Posterior cingulate gyrus (tissue), 11 donors: Measurements from ENCODE around the gene GLCCI1.
"Not testable (repeated sequence)": the region's sequence is repeated elsewhere in the genome, so short reads cannot be mapped to it uniquely, and the experiment has no call there.

ENCODE experiments used
- DNase-seq, 10 donors: peaks; one replicate each; pipeline versions ENCODE4 v3.0.0 to v3.0.0-alpha.2; 2020 to 2021; ENCODE audit warnings: mixed read lengths in 3 of 10
- intact Hi-C: fragments of 100-400 bp; cut with DNase I; formaldehyde crosslinking; loops from one replicate; pipeline ENCODE4 v1.15.1; 2023

GLCCI1 gene

GRCh38 chr7:7982904-7983303 lies 14.3 kb downstream of the GLCCI1 start:
- DNase-seq = no peak
- intact Hi-C loops = no loop called here

GRCh38 chr7:7984424-7984823 lies 15.8 kb downstream of the GLCCI1 start:
- intact Hi-C loops = no loop called here
- no peak for DNase-seq

GRCh38 chr7:7988706-7989105 lies 20.1 kb downstream of the GLCCI1 start:
- DNase-seq = no peak

GRCh38 chr7:7989133-7989532 lies 20.5 kb downstream of the GLCCI1 start:
- intact Hi-C loops = no loop called here
- no peak for DNase-seq

More at GRCh38 chr7:7988706-7989105, 20.1 kb downstream of the GLCCI1 start:
- intact Hi-C loops = no loop called here

- intact Hi-C loops = no loop called here
- no peak for DNase-seq
Measured at GRCh38 chr7:7989616-7990440, 21.2 kb downstream of the GLCCI1 start.

GRCh38 chr7:7990441-7990761 lies 21.8 kb downstream of the GLCCI1 start:
- intact Hi-C loops = no loop called here
- DNase-seq = no peak

- no peak for DNase-seq
- intact Hi-C loops = no loop called here
Measured at GRCh38 chr7:7992506-7992905, 23.9 kb downstream of the GLCCI1 start.

- DNase-seq, intact Hi-C loops: not testable (repeated sequence)
Measured at GRCh38 chr7:7995348-7995747, 26.8 kb downstream of the GLCCI1 start.

GRCh38 chr7:7996568-7996967 lies 28.0 kb downstream of the GLCCI1 start:
- DNase-seq = no peak
- intact Hi-C loops = no loop called here

- no peak for DNase-seq
- intact Hi-C loops = no loop called here
Measured at GRCh38 chr7:8000315-8000941, 31.8 kb downstream of the GLCCI1 start.

- DNase-seq = no peak
- intact Hi-C loops = no loop called here
Measured at GRCh38 chr7:8003077-8003476, 34.5 kb downstream of the GLCCI1 start.

- intact Hi-C loops = no loop called here
- DNase-seq = no peak
Measured at GRCh38 chr7:8005279-8005678, 36.7 kb downstream of the GLCCI1 start.

GRCh38 chr7:8014399-8014798 lies 45.8 kb downstream of the GLCCI1 start:
- no peak for DNase-seq
- intact Hi-C loops = no loop called here

GRCh38 chr7:8015100-8015745 lies 46.6 kb downstream of the GLCCI1 start:
- intact Hi-C loops = no loop called here
- DNase-seq = no peak

- no peak for DNase-seq
- intact Hi-C loops = no loop called here
Measured at GRCh38 chr7:8015746-8016120, 47.1 kb downstream of the GLCCI1 start.

GRCh38 chr7:8017423-8017822 lies 48.8 kb downstream of the GLCCI1 start:
- intact Hi-C loops = no loop called here
- DNase-seq = no peak

- DNase-seq = no peak
- intact Hi-C loops = no loop called here
Measured at GRCh38 chr7:8018961-8019360, 50.4 kb downstream of the GLCCI1 start.

- DNase-seq = no peak
- intact Hi-C loops = no loop called here
Measured at GRCh38 chr7:8022628-8023027, 54.0 kb downstream of the GLCCI1 start.

GRCh38 chr7:8035192-8035591 lies 66.6 kb downstream of the GLCCI1 start:
- intact Hi-C loops = no loop called here
- DNase-seq = no peak

GRCh38 chr7:8035647-8036518 lies 67.3 kb downstream of the GLCCI1 start:
- intact Hi-C loops = no loop called here
- no peak for DNase-seq

- intact Hi-C loops = no loop called here
- DNase-seq = no peak
Measured at GRCh38 chr7:8037151-8037550, 68.6 kb downstream of the GLCCI1 start.
